Pancreas (tissue), 10 donors: Measurements from ENCODE around the gene USH1G. TPM values are rescaled to one million over a fixed set of nuclear protein-coding genes. Genes with fewer than 3 reads are reported as not detected.

Source experiments
- ATAC-seq, 4 donors: fragments of 200-7000 bp; cut with Tn5 transposase; one replicate each; pipeline versions ENCODE4 v1.8.0 to v1.9.1; 2020; ENCODE audit warnings: mild to moderate bottlenecking in 4 of 4, moderate library complexity in 4 of 4
- DNase-seq, 6 donors: peaks; one replicate each; pipeline ENCODE4 v3.0.0-alpha.2; 2020
- FAIRE-seq: peaks from 2 replicates; lab custom pipeline; 2012; peaks lifted over from hg19 to GRCh38; lab: Jason Lieb, UNC
- H3K27ac ChIP-seq, 4 donors: fragments of 200-600 bp; sonication (generic); 1 replicate in 3 of 4; 2 replicates in 1 of 4; pipeline versions ENCODE4 v1.5.0 to v1.8.0; 2020
- H3K27me3 ChIP-seq, 4 donors: fragments of 200-600 bp; one replicate each; pipeline ENCODE4 v1.8.0; 2021
- H3K36me3 ChIP-seq, 3 donors: fragments of 200-600 bp; sonication (generic) in 1 of 3; one replicate each; pipeline versions ENCODE4 v1.5.0 to v1.8.0; 2020 to 2021
- H3K4me1 ChIP-seq, 3 donors: fragments of 200-600 bp; one replicate each; pipeline ENCODE4 v1.8.0; 2021
- H3K4me3 ChIP-seq, 4 donors: fragments of 200-600 bp; sonication (generic) in 2 of 4; one replicate each; pipeline versions ENCODE4 v1.5.0 to v1.8.0; 2020 to 2021
- H3K9me3 ChIP-seq, 4 donors: fragments of 200-600 bp; one replicate each; pipeline ENCODE4 v1.8.0; 2021
- CTCF ChIP-seq, 4 donors: fragments of 200-600 bp; sonication (generic) in 3 of 4; IDR thresholded peaks; one replicate each; pipeline versions ENCODE4 v1.5.0 to v1.8.0; 2021; ENCODE audit warnings: antibody characterized with exemption in 4 of 4
- WGBS, 2 donors: extraction: QIAGEN DNeasy Blood & Tissue Kit; methylation state at CpG; one replicate each; pipeline ENCODE4 v1.1.7; 2013; 5-methylcytosine and 5-hydroxymethylcytosine counted together
- intact Hi-C, 3 donors: fragments of 100-400 bp; cut with DNase I; formaldehyde crosslinking; loops; one replicate each; pipeline versions ENCODE4 v1.11.1 to v1.14.2; 2022
- polyA plus RNA-seq, 2 donors: library from polyadenylated mRNA; stranded (reverse); fragments of 200-250 nt; gene quantifications; one replicate each; pipeline ENCODE4 v1.2.3, GENCODE V29; 2013
- total RNA-seq, 6 donors: library from RNA; stranded (reverse); fragmentation: NEBNext Ultra II Directional in 4 of 6; extraction: Animal tissue kit (Norgen Biotek cat#: 25700) in 4 of 6; gene quantifications; one replicate each; pipeline versions ENCODE4 v1.2.1 to v1.2.4, GENCODE V29; 2021 to 2023
- donor health status: healthy with polysubstance abuse.
- donor health status: DM: no; HTN: no; CAD: no; lungs with moderate emphysema.
- donor health status: DM: no; HTN: no; CAD: no.
- donor health status: control.
- donor health status: control.
- donor health status: Bipolar disorder and iron deficiency.
- donor health status: DM: yes; HTN: yes; CAD: no.
- donor health status: DM: no; HTN: no; CAD: no.
- donor health status: DM: no; HTN: no; CAD: no.
- donor health status: DM: yes; HTN: yes; CAD: no.

Gene USH1G
- total and polyA plus RNA-seq, 8 donors: 0.03 to 0.17 (median 0.09) TPM; not detected in 1

- H3K4me1 ChIP-seq: peaks cover 6 to 26% (median 16%) of the 10 kb centered on the region in 3 donors
- intact Hi-C loops: no loop called here
- TF ChIP-seq CTCF (IDR thresholded peaks at IDR 0.05): no peak
- H3K27ac ChIP-seq: peak overlapping the region; percentile 5 to 47 (median 34)
- WGBS, 2 donors: 30 to 35% methylated on average over 5 of the region's 5 CpGs
- H3K27me3 ChIP-seq: no peaks in the 10 kb centered on the region
- FAIRE-seq (no peak), DNase-seq (peak in 3 of 6 donors; percentile 41 to 77 (median 66)), ATAC-seq (peak in 1 of 4 donors; percentile 6)
- no peaks in the 10 kb centered on the region for H3K36me3 ChIP-seq
- H3K4me3 ChIP-seq: no peak overlapping the region
- no peaks in the 10 kb centered on the region for H3K9me3 ChIP-seq
Measured at GRCh38 chr17:74875155-74875976, 47.7 kb downstream of the USH1G start.

- FAIRE-seq: no peak
- Histone ChIP-seq H3K4me1 (peaks cover 6 to 26% (median 16%) of the 10 kb centered on the region in 3 donors), H3K9me3 (no peaks in the 10 kb centered on the region), H3K4me3 (no peak overlapping the region), H3K27ac (no peak overlapping the region), H3K36me3 (no peaks in the 10 kb centered on the region), H3K27me3 (no peaks in the 10 kb centered on the region)
- 95 to 98% methylated on average over 5 of the region's 5 CpGs for WGBS, 2 donors
- intact Hi-C loops: no loop called here
- no peak for TF ChIP-seq CTCF (IDR thresholded peaks at IDR 0.05)
- DNase-seq: no peak
- ATAC-seq: no peak
Measured at GRCh38 chr17:74874615-74875037, 48.4 kb downstream of the USH1G start.

DNA sequence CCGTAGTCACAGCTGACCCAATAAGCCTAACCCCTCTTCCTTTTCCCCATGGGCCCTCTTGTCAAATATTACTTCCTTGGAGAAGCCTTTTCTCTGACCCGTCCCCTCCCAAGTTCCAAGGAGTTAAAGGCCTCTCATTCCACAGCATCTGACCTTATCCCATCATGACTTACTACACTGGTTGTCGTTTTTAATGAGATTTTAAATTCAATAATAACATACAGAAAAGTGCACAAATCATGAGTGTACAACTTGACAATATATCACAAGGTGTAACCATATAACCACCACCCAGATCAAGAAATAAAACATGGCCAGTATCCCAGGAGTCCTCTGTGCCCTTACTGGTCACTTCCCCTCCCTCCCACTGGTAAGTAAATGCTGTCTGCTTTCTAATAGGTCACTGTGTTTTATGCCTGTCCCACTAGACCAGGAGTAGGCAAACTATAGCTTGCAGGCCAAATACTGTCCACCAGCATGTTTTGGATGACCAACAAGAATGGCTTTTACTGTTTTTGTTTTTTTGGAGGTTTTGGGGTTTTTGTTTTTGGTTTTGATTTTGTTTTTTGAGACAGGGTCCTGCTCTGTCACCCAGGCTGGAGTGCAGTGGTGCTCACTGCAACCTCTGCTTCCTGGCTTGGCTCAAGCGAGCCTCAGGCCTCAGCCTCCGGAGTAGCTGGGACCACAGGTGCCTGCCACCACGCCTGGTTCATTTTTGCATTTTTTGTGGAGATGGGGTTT, 49.0 kb downstream of the USH1G start:
- Histone ChIP-seq H3K4me3 (peak overlapping the region; percentile 27 to 69 (median 44)), H3K27ac (peak overlapping the region; percentile 51 to 90 (median 80)), H3K36me3 (no peaks in the 10 kb centered on the region), H3K9me3 (no peaks in the 10 kb centered on the region), H3K4me1 (peaks cover 6 to 26% (median 16%) of the 10 kb centered on the region in 3 donors), H3K27me3 (no peaks in the 10 kb centered on the region)
- ATAC-seq (no peak), FAIRE-seq (no peak), DNase-seq (peak in 1 of 6 donors; percentile 29)
- no peak for TF ChIP-seq CTCF (IDR thresholded peaks at IDR 0.05)
- intact Hi-C loops: no loop called here
- 53 to 56% methylated on average over 6 of the region's 6 CpGs for WGBS, 2 donors

DNA sequence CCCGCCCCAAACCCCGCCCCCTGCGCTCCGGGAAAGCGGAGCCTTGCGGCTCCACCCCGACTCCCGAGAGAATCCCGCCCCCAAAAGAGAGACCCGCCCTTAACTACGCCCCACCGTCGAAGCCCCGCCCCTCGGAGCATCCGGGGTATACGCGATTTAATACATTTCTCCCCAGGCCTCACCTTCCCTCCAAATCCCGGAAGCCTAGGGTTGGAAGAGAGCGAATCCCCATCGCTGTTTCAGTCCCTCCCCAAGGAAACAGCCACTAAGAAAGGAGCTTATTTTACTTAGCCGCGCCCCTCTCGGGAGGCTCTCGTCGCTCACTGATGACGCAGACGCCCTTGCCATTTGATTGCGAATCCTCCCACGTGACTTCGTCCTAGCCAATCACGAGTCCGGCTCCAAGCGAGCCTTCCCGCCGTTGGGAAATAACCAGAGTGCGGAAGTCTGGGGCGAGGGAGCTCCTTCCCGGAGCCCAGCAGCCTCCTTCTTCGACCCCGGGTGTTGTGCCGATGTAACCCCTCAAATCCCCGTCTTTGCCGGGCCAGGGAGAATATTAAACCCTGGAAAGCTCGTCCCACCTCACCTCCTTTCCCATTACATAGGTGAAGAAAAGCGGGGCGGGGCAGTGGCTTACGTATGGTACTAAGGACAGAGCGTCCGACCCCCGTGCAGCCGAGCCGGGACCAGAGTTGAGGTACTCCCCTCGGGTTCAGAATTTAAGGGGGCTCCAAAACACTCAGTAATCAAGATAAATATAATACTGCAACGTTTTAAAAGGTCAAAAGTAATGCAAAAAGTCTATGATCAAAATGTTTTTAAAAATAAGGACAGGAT, 49.8 kb downstream of the USH1G start:
- H3K36me3 ChIP-seq: no peaks in the 10 kb centered on the region
- DNase-seq (peak; percentile 99 to 100 (median 100)), ATAC-seq (peak; percentile 86 to 95 (median 90)), FAIRE-seq (peak; percentile 91)
- 0 to 1% methylated on average over 54 to 55 of the region's 55 CpGs for WGBS, 2 donors
- H3K27ac ChIP-seq: peak overlapping the region; percentile 51 to 90 (median 80)
- H3K27me3 ChIP-seq: no peaks in the 10 kb centered on the region
- H3K9me3 ChIP-seq: no peaks in the 10 kb centered on the region
- TF ChIP-seq CTCF (IDR thresholded peaks at IDR 0.05): no peak
- intact Hi-C loops: no loop called here
- peaks cover 6 to 26% (median 16%) of the 10 kb centered on the region in 3 donors for H3K4me1 ChIP-seq
- peak overlapping the region; percentile 27 to 69 (median 44) for H3K4me3 ChIP-seq
